ENCODE results near the gene PHACTR4. TPM values are rescaled to one million over a fixed set of nuclear protein-coding genes. Genes with fewer than 3 reads are reported as not detected.
A peak's percentile ranks its signal among the peaks of the same experiment; 100 is the strongest.
"Not testable (repeated sequence)": the region's sequence is repeated elsewhere in the genome, so short reads cannot be mapped to it uniquely, and the experiment has no call there.

The PHACTR4 gene
- total RNA-seq, 2 experiments from 2014 or later: 29.0 to 34.9 TPM

DNA sequence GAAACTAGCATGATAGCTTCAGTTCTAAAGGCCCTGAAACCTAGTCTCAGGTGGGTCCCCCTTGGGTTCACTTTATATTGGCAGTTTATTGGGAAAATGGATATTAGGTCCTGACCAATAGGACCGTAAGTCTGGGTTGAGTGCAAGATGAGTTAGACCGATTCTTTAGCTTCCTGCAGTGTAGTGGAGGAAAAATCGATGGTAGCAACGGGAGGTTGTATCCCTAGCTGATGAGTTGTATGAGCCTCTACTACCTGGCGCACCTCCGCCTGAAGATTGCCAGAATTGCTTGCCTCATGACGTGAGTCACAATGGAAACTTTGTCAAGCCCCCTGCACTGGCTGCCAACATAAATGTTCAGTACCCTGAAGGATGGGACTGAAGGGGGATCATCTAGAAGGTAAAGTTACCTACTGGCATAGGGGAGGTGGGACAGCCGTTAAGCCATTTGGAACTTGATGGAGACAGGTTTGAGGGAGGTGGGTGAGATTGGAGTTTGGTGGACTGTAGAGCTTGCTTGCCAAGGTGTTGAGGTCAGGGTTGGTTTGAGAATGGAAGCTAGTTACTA, 140.2 kb downstream of the PHACTR4 start:
- Mint-ChIP-seq H3K36me3 (ENCODE audit: low read depth) (peaks cover 76% of the 10 kb centered on the region), H3K4me1 (peaks cover 51% of the 10 kb centered on the region), H3K9me3 (no peaks in the 10 kb centered on the region), H3K27me3 (no peaks in the 10 kb centered on the region), H3K4me3 (peak overlapping the region; percentile 96), H3K27ac (peak overlapping the region; percentile 98)
- POLR2A ChIA-PET: interaction anchor here (1.1 to 1.8 kb wide), 2 partner anchors 71 to 261 kb away, joined by 4 to 5 read pairs; no protein-coding TSS in a partner anchor
- CTCF ChIA-PET: interaction anchor here (0.6 to 1.3 kb wide), 2 partner anchors 123 to 272 kb away, joined by 3 to 4 read pairs; no protein-coding TSS in a partner anchor
- no peak for DNase-seq

DNA sequence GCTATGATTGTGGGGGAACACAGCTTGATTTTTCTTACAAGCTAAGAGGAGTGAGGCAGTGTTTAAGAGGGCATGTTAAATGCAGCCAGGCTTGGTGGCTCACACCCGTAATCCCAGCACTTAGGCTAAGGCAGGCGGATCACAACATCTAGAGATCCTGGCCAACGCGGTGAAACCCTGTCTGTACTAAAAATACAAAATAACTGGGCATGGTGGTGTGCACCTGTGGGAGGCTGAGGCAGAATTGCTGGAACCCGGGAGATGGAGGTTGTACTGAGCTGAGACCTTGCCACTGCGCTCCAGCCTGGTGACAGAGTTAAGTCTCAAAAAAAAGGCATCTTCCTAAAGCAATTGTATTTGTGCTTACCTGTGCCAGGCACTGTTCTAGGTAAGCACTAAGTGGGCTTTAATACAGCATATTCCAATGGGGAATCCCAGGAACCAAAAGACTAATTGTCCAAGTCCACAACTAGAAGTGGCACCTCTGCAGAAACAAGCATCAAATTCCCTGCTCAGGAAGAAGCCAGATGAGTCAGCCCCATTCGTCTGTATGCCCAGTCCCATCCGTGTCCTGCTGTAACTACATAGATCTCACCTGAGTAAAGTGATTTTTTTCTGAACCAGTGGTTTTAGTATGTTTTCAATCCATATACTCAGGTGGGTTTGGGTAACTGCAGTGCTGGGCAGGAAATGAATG, 140.9 kb downstream of the PHACTR4 start:
- ChIA-PET CTCF (interaction anchor here (0.6 to 1.3 kb wide), 2 partner anchors 174 to 272 kb away, joined by 3 read pairs; no protein-coding TSS in a partner anchor), POLR2A (interaction anchor here (1.1 to 1.8 kb wide), 2 partner anchors 71 to 262 kb away, joined by 4 to 5 read pairs; no protein-coding TSS in a partner anchor)
- H3K36me3 Mint-ChIP-seq (ENCODE audit: low read depth): peaks cover 78% of the 10 kb centered on the region
- no peak for DNase-seq
- H3K4me3 Mint-ChIP-seq: peak overlapping the region; percentile 96
- H3K27ac Mint-ChIP-seq: peak overlapping the region; percentile 98
- no peaks in the 10 kb centered on the region for H3K27me3 Mint-ChIP-seq
- H3K9me3 Mint-ChIP-seq: no peaks in the 10 kb centered on the region
- peaks cover 49% of the 10 kb centered on the region for H3K4me1 Mint-ChIP-seq

DNA sequence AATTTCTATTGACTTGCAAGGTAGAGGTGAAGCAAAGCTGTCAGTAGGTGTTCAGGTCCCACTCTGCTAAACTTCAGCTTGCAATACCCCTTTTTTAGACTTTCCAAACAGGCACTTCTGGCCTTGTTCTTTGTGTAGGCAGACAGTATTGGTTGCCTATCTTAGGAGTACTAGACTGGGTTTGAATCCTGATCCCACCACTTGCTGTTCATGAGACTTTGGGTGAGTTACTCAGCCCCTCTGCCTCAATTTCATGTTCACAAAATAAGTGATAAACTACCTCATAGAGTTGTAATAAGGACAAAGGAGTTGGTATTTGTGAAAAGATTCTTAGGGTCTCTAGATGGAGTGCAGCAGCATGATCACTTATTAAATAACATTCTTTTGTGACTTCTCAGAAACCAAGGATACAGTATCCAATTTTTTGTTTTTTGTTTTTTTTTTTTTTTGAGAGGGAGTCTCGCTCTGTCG, 141.5 kb downstream of the PHACTR4 start:
- POLR2A ChIA-PET: interaction anchor here (0.5 to 0.6 kb wide), 2 partner anchors 231 to 265 kb away, joined by 3 to 4 read pairs; no protein-coding TSS in a partner anchor
- CTCF ChIA-PET: interaction anchor here (0.6 to 1.3 kb wide), 2 partner anchors 175 to 273 kb away, joined by 3 read pairs; no protein-coding TSS in a partner anchor
- no peaks in the 10 kb centered on the region for H3K9me3 Mint-ChIP-seq
- H3K36me3 Mint-ChIP-seq (ENCODE audit: low read depth): peaks cover 76% of the 10 kb centered on the region
- H3K4me3 Mint-ChIP-seq: peak overlapping the region; percentile 96
- no peaks in the 10 kb centered on the region for H3K27me3 Mint-ChIP-seq
- DNase-seq: no peak
- peaks cover 47% of the 10 kb centered on the region for H3K4me1 Mint-ChIP-seq
- H3K27ac Mint-ChIP-seq: peak overlapping the region; percentile 98

DNA sequence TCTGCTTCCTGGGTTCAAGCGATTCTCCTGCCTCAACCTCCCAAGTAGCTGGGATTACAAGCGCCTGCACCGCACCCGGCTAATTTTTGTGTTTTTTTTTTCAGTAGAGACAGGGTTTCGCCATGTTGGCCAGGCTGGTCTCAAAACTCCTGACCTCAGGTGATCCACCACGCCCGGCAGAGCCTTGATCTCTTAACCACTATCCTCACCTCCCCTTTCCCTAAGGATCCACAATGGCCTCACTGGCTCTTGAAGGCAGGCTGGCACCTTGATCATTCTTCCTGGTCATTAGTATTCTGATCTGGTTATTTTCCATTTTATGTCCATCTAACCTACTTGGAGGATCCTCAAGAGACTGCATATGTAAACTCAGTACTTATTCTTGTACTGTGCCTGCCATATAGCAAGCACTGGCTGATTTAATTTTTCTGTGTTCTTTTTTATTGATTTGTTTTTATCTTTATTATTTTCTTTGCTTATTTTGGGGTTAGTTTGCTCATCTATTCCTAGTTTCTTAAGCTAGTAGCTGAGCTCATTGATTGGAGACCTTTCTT, 142.6 kb downstream of the PHACTR4 start:
- H3K4me3 Mint-ChIP-seq: peak overlapping the region; percentile 43
- CTCF ChIA-PET: interaction anchor here (1.4 kb wide), 1 partner anchor 25 kb away, joined by 3 read pairs; no protein-coding TSS in a partner anchor

DNA sequence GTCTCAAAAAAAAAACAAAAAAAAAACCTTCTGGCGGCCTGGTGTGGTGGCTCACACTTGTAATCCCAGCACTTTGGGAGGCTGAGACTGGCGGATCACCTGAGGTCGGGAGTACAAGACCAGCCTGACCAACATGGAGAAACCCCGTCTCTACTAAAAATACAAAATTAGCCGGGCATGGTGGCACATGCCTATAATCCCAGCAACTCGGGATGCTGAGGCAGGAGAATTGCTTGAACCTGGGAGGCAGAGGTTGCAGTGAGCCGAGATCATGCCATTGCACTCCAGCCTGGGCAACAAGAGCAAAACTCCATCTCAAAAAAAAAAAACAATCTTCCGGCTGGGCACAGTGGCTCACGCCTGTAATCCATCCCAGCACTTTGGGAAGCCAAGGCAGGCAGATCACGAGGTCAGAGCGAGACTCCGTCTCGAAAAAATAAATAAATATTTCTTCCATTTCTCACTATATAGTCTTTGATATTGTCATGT, 144.9 kb downstream of the PHACTR4 start:
- H3K4me1 Mint-ChIP-seq: peaks cover 54% of the 10 kb centered on the region
- H3K4me3 Mint-ChIP-seq, DNase-seq, POLR2A ChIA-PET, H3K9me3 Mint-ChIP-seq, CTCF ChIA-PET, H3K27me3 Mint-ChIP-seq: not testable (repeated sequence)
- H3K27ac Mint-ChIP-seq: peak overlapping the region; percentile 25
- H3K36me3 Mint-ChIP-seq (ENCODE audit: low read depth): peaks cover 45% of the 10 kb centered on the region

More for the DNA sequence above, 142.6 kb downstream of the PHACTR4 start:
- H3K9me3 Mint-ChIP-seq: no peaks in the 10 kb centered on the region
- peak overlapping the region; percentile 80 for H3K27ac Mint-ChIP-seq
- peaks cover 51% of the 10 kb centered on the region for H3K4me1 Mint-ChIP-seq
- H3K27me3 Mint-ChIP-seq: no peaks in the 10 kb centered on the region
- POLR2A ChIA-PET: no interaction called here
- peaks cover 66% of the 10 kb centered on the region for H3K36me3 Mint-ChIP-seq (ENCODE audit: low read depth)
- DNase-seq: no peak

DNA sequence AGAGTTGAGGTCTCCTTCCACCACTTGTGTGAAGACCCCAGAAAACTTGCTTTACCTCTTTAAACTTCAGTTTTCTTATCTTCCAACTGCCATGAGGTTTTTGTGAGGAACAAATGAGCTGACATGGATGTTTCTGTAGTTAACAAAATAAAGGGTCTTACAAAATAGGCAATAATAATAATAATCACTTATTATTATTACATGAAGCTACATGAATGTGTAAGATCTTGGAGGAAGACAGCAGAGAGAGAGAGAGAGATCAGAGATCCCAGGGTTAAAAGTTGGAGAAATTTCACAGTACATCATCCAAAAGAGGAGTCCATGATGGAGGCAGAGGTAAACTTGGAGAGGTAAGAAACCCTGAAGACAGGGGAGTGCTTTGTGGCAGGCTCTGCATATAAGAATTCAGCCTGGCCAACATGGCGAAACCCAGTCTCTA, 147.0 kb downstream of the PHACTR4 start:
- POLR2A ChIA-PET: no interaction called here
- peaks cover 47% of the 10 kb centered on the region for H3K4me1 Mint-ChIP-seq

DNA sequence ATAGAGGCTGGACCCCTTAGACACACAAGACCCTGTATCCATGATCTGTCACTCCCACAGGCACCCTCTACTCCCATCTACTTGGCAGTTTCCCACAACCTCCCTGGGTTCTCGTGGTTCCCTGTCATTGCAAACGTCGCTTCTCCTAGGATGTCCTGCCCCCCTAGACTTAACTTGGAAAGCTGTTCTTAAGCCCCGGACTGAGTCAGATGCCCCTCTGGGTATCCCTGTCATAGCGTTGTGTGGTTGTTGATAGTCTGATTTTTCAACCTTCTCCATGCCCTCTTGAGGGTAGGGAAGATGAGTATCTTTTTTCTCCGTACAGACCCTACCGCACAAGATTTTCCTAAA, 148.1 kb downstream of the PHACTR4 start:
- H3K36me3 Mint-ChIP-seq (ENCODE audit: low read depth): peaks cover 27% of the 10 kb centered on the region
- no peaks in the 10 kb centered on the region for H3K27me3 Mint-ChIP-seq
- peaks cover 47% of the 10 kb centered on the region for H3K4me1 Mint-ChIP-seq
- peak overlapping the region; percentile 92 for H3K27ac Mint-ChIP-seq
- POLR2A ChIA-PET: no interaction called here
- H3K9me3 Mint-ChIP-seq: no peaks in the 10 kb centered on the region
- CTCF ChIA-PET: interaction anchor here (1.6 kb wide), 1 partner anchor 359 kb away, joined by 5 read pairs; no protein-coding TSS in a partner anchor
- no peak for DNase-seq
- peak overlapping the region; percentile 86 for H3K4me3 Mint-ChIP-seq

More for the DNA sequence above, 147.0 kb downstream of the PHACTR4 start:
- H3K27ac Mint-ChIP-seq: peak overlapping the region; percentile 92
- H3K27me3 Mint-ChIP-seq: no peaks in the 10 kb centered on the region
- no peaks in the 10 kb centered on the region for H3K9me3 Mint-ChIP-seq
- no peak overlapping the region for H3K4me3 Mint-ChIP-seq
- DNase-seq: no peak
- H3K36me3 Mint-ChIP-seq (ENCODE audit: low read depth): peaks cover 32% of the 10 kb centered on the region
- CTCF ChIA-PET: interaction anchor here (0.5 to 1.3 kb wide), 4 partner anchors 15 to 361 kb away, joined by 3 to 4 read pairs (median 3); no protein-coding TSS in a partner anchor

DNA sequence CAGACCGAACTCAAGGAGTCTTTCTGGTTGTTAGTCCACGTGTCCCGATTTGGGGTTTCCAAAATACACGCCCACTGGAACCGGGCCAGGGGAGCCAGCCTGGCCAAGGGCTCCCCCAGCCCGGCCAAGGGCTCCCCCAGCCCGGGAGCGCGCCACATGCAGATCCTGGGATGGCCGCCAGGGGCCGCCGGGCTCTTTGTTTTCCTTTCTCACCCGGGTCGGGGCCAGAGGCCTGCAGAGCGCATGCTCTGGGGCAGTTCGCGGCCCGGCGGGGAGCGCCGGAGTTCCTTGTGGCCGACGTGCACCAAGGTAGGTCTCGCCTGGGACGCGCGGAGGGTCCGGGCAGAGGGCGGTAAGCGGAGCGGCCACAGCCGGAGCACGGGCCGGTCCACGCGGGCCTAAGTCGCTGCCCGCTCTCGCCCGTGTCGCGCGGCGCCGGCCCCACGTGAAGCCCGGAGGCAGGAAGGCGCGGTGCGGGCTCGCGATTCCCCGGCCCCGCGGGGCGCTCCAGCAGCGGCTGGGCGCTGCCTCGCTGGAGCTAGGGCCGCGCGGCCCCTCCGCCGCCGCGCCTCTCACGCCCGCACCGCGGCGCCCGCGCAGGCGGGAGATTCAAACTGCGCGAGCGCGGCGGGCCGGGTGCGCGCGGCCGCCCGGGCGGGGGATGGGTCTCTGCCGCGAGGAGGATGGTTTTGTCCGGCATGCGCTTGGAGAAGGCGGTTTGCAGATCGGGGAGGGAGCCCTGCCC, 148.6 kb downstream of the PHACTR4 start:
- peak overlapping the region; percentile 86 for H3K4me3 Mint-ChIP-seq
- no peaks in the 10 kb centered on the region for H3K27me3 Mint-ChIP-seq

DNA sequence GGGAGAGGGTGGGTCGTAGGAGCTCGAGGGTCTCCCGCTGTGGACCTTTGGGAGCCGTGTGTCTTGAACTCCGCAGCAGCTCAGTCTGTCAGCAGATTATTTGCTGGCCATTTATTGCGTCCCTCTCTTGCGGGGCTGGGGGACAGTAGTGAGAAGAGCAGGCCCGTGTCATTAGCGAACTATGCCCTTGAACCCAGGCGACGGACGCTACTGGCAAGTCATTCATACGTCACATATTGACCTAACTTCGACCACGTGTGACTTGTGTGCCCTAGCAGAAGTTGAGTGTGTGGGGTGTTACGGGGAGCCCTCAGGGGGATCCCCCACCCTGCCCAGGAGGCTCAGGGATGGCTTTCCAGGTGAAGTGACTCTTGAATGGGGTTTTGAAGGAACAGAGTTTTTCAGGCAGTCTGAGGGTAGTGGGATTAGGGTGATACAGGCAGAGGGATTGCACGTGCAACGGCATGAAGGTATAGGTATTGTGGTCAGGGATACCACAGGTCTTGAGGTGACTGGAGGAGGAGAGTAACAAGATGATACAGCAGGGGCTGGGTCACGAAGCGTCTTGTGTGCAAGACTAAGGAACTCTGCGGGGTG, 149.3 kb downstream of the PHACTR4 start:
- peak overlapping the region; percentile 93 for H3K27ac Mint-ChIP-seq
- no peaks in the 10 kb centered on the region for H3K27me3 Mint-ChIP-seq
- no peaks in the 10 kb centered on the region for H3K9me3 Mint-ChIP-seq
- POLR2A ChIA-PET: no interaction called here
- H3K4me1 Mint-ChIP-seq: peaks cover 54% of the 10 kb centered on the region
- peak; percentile 47 for DNase-seq
- peaks cover 25% of the 10 kb centered on the region for H3K36me3 Mint-ChIP-seq (ENCODE audit: low read depth)
- CTCF ChIA-PET: interaction anchor here (0.6 to 1.7 kb wide), 5 partner anchors 62 to 358 kb away, joined by 3 to 7 read pairs (median 4); no protein-coding TSS in a partner anchor
- H3K4me3 Mint-ChIP-seq: peak overlapping the region; percentile 79

More for the DNA sequence above, 148.6 kb downstream of the PHACTR4 start:
- Mint-ChIP-seq H3K9me3 (no peaks in the 10 kb centered on the region), H3K36me3 (ENCODE audit: low read depth) (peaks cover 26% of the 10 kb centered on the region), H3K27ac (peak overlapping the region; percentile 93), H3K4me1 (peaks cover 48% of the 10 kb centered on the region)
- CTCF ChIA-PET: interaction anchor here (0.6 to 1.7 kb wide), 5 partner anchors 63 to 359 kb away, joined by 3 to 7 read pairs (median 4); no protein-coding TSS in a partner anchor
- DNase-seq: peak; percentile 89
- POLR2A ChIA-PET: interaction anchor here (0.6 kb wide), 1 partner anchor 63 kb away, joined by 3 read pairs; no protein-coding TSS in a partner anchor

DNA sequence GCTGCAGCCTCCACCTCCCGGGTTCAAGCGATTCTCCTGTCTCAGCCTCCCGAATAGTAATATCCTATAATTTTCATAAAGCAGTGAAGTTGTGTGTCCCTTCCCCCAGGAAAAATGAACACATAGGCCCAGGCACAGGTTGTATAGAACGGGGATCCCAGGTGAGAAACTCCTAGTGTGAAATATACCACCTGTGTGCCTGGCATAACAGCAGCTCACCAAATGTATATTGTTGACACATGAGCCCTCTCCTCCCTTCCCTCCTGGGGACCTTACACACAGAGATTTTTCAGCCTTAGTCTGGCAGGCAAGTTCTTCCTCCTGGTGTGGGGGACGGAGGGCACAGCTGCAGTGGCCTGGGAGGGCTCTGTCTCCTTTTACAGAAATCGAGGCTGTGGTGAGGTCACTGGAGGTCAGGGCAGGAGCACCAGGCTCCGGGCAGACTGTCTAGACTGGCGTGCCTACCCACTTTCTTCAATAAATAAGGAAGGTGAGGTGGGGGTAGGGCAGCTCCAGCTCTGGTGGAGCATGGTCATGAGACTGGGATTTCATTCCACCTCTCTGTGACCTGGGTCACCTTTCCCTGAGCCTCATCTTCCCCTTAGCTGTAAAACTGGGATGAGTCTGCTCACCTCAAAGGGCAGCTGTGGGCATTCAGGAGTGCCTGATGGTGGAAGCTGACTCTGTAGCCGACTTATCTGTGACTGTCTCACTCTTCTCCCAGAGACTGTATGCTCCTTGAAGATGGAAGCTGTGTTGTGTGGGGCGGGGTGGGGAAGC, 150.6 kb downstream of the PHACTR4 start:
- Mint-ChIP-seq H3K27ac (peak overlapping the region; percentile 10), H3K4me1 (peaks cover 53% of the 10 kb centered on the region), H3K4me3 (peak overlapping the region; percentile 55), H3K36me3 (ENCODE audit: low read depth) (peaks cover 22% of the 10 kb centered on the region), H3K27me3 (no peaks in the 10 kb centered on the region), H3K9me3 (no peaks in the 10 kb centered on the region)
- ChIA-PET POLR2A (interaction anchor here (1.1 kb wide), 1 partner anchor 62 kb away, joined by 3 read pairs; no protein-coding TSS in a partner anchor), CTCF (interaction anchor here (0.6 to 0.7 kb wide), 2 partner anchors 27 to 413 kb away, joined by 3 read pairs; no protein-coding TSS in a partner anchor)
- DNase-seq: no peak

DNA sequence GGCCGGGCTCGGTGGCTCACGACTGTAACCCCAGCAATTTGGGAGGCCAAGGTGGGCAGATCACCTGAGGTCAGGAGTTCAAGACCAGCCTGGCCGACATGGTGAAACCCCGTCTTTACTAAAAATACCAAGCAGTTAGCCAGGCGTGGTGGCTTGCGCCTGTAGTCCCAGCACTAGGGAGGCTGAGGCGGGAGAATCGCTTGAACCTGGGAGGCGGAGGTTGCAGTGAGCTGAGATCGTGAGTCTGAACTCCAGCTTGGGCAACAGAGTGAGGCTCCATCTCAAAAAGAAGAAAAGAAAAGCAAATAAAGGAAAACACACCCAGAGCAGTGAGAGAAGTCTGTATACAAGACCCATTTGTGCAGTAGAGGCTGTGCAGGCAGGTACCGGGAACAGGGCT, 151.3 kb downstream of the PHACTR4 start:
- DNase-seq, H3K27me3 Mint-ChIP-seq, H3K4me3 Mint-ChIP-seq, H3K9me3 Mint-ChIP-seq, CTCF ChIA-PET: not testable (repeated sequence)
- POLR2A ChIA-PET: interaction anchor here (1.1 kb wide), 1 partner anchor 61 kb away, joined by 3 read pairs; no protein-coding TSS in a partner anchor
- peaks cover 53% of the 10 kb centered on the region for H3K4me1 Mint-ChIP-seq
- peak overlapping the region; percentile 10 for H3K27ac Mint-ChIP-seq
- peaks cover 22% of the 10 kb centered on the region for H3K36me3 Mint-ChIP-seq (ENCODE audit: low read depth)
